ENCODE measurements around the gene CLMN. TPM values are rescaled to one million over a fixed set of nuclear protein-coding genes. Genes with fewer than 3 reads are reported as not detected.
A peak's percentile ranks its signal among the peaks of the same experiment; 100 is the strongest.
"Not testable (repeated sequence)": the region's sequence is repeated elsewhere in the genome, so short reads cannot be mapped to it uniquely, and the experiment has no call there.

Gene CLMN
- total and polyA plus RNA-seq, 2 of the 13 experiments (the other 11 are each of a cell fraction or from before 2014, with no cell fraction given): 15.1 to 16.7 TPM

- DNase-seq (ENCODE audit: low spot score): no peak
- H3K36me3 ChIP-seq (replicated peaks in 1 of 2; ENCODE audit: control insufficient read depth in 1 of 2, insufficient read depth in 2 of 2, low read length in 2 of 2): no peaks in the 10 kb centered on the region
- H3K79me2 ChIP-seq (ENCODE audit: insufficient read depth, low read length): no peaks in the 10 kb centered on the region
- no peak overlapping the region for H3K27ac ChIP-seq (ENCODE audit: extremely low read length, insufficient read depth, low read length)
- no peaks in the 10 kb centered on the region for H3K9me3 ChIP-seq (ENCODE audit: low read length)
- no peaks in the 10 kb centered on the region for H3K27me3 ChIP-seq (ENCODE audit: control insufficient read depth in 1 of 2, insufficient read depth in 2 of 2, low read length in 2 of 2)
- no peak overlapping the region for H3K4me3 ChIP-seq (replicated peaks in 1 of 3; ENCODE audit: insufficient read depth in 1 of 3, low read depth in 2 of 3, low read length in 3 of 3)
- POLR2A ChIA-PET: no interaction called here
- H3K4me1 ChIP-seq (ENCODE audit: insufficient read depth, low read length): peaks cover 35% of the 10 kb centered on the region
- WGBS (ENCODE audit: low lambda C conversion rate): 92% methylated on average over 8 of the region's 8 CpGs
- H3K9ac ChIP-seq (ENCODE audit: insufficient read depth, low read depth, low read length): no peak overlapping the region
- H3K4me2 ChIP-seq (ENCODE audit: low read depth, low read length): no peak overlapping the region
- no peaks in the 10 kb centered on the region for H4K20me1 ChIP-seq (ENCODE audit: insufficient read depth, low read length)
- CTCF ChIA-PET (ENCODE audit: low intra/inter-chr PET ratio, low total read pairs): no interaction called here
- in situ Hi-C loops (cut with HindIII; ENCODE audit: extremely low pct_ligation_motif_present, low pct_unique_long_range_greater_than_20kb) (no loop called here), intact Hi-C loops (cut with micrococcal nuclease; ENCODE audit: unreplicated experiment) (no loop called here)
- TF ChIP-seq CEBPB (IDR thresholded peaks at IDR 0.05; ENCODE audit: borderline replicate concordance, low read depth, low read length): peak; percentile 57; the same call in 1 of the 2 replicates
- no peak for TF ChIP-seq ZBED4 (CRISPR knock-in tag; IDR thresholded peaks at IDR 0.05; ENCODE audit: borderline replicate concordance)
- no peak for TF ChIP-seq ZNF674 (CRISPR knock-in tag; IDR thresholded peaks at IDR 0.05; ENCODE audit: low read depth)
- TF ChIP-seq ATF1 (CRISPR knock-in tag; IDR thresholded peaks at IDR 0.05): no peak
- H2AFZ ChIP-seq (ENCODE audit: low read length): no peak overlapping the region
- no TSS peak for BruUV-seq (replicated peaks)
- FAIRE-seq: no peak
- ATAC-seq: no peak
Measured at GRCh38 chr14:95180966-95181741, 138.6 kb downstream of the CLMN start.

- H3K79me2 ChIP-seq (ENCODE audit: insufficient read depth, low read length); CTCF ChIA-PET (ENCODE audit: low intra/inter-chr PET ratio, low total read pairs); H3K27me3 ChIP-seq (ENCODE audit: control insufficient read depth in 1 of 2, insufficient read depth in 2 of 2, low read length in 2 of 2); H3K4me3 ChIP-seq (replicated peaks in 1 of 3; ENCODE audit: insufficient read depth in 1 of 3, low read depth in 2 of 3, low read length in 3 of 3); H3K36me3 ChIP-seq (replicated peaks in 1 of 2; ENCODE audit: control insufficient read depth in 1 of 2, insufficient read depth in 2 of 2, low read length in 2 of 2); H3K27ac ChIP-seq (ENCODE audit: extremely low read length, insufficient read depth, low read length); H3K9me3 ChIP-seq (ENCODE audit: low read length); H3K4me2 ChIP-seq (ENCODE audit: low read depth, low read length); H3K4me1 ChIP-seq (ENCODE audit: insufficient read depth, low read length); H4K20me1 ChIP-seq (ENCODE audit: insufficient read depth, low read length); POLR2A ChIA-PET; intact Hi-C loops (cut with micrococcal nuclease; ENCODE audit: unreplicated experiment); DNase-seq (ENCODE audit: low spot score); in situ Hi-C loops (cut with HindIII; ENCODE audit: extremely low pct_ligation_motif_present, low pct_unique_long_range_greater_than_20kb); FAIRE-seq; BruUV-seq (replicated peaks); H3K9ac ChIP-seq (ENCODE audit: insufficient read depth, low read depth, low read length); ATAC-seq; H2AFZ ChIP-seq (ENCODE audit: low read length): not testable (repeated sequence)
- 98% methylated on average over 3 of the region's 3 CpGs for WGBS (ENCODE audit: low lambda C conversion rate)
Measured at GRCh38 chr14:95175670-95176069, 144.0 kb downstream of the CLMN start.

Measured in HepG2 (cell line).